HG02870 (cell line): ENCODE measurements around the gene TRIM52.

ENCODE experiments used
- ATAC-seq: cut with Tn5 transposase; IDR thresholded peaks from one replicate; pipeline ENCODE4 v1.9.1; 2021; ENCODE audit warnings: mild to moderate bottlenecking, moderate library complexity; ENCODE audit not compliant: unreplicated experiment

TRIM52 gene

GRCh38 chr5:181259283-181259682 lies 1.7 kb downstream of the TRIM52 start:
- ATAC-seq: no peak

- no peak for ATAC-seq
Observed at GRCh38 chr5:181258576-181258975, 2.4 kb downstream of the TRIM52 start.

- ATAC-seq: no peak
Observed at GRCh38 chr5:181255836-181256578, 4.9 kb downstream of the TRIM52 start.

- ATAC-seq: no peak
Observed at GRCh38 chr5:181255276-181255675, 5.7 kb downstream of the TRIM52 start.

DNA sequence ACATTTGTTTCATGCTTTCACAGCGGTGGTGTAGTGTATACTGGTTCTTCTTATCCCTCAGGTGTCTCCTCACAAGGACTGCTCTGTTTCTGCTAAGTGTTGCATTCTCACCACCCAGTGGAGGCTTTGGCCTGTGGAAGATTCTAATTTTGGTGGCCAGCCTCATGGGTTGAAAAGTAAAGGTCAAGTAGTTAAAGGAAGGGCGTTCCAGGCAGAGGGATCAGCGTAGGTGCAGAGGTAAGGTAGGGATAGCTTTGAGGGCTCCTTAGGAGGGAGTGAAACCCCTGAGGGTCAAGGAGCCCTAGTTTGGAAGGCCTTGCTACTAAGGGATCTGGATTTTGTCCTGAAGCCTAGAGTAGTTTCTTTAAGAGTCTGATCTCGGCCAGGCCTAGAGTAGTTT lies 12.7 kb downstream of the TRIM52 start:
- no peak for ATAC-seq

GRCh38 chr5:181246276-181247049 lies 14.5 kb downstream of the TRIM52 start:
- peak; percentile 42 for ATAC-seq

DNA sequence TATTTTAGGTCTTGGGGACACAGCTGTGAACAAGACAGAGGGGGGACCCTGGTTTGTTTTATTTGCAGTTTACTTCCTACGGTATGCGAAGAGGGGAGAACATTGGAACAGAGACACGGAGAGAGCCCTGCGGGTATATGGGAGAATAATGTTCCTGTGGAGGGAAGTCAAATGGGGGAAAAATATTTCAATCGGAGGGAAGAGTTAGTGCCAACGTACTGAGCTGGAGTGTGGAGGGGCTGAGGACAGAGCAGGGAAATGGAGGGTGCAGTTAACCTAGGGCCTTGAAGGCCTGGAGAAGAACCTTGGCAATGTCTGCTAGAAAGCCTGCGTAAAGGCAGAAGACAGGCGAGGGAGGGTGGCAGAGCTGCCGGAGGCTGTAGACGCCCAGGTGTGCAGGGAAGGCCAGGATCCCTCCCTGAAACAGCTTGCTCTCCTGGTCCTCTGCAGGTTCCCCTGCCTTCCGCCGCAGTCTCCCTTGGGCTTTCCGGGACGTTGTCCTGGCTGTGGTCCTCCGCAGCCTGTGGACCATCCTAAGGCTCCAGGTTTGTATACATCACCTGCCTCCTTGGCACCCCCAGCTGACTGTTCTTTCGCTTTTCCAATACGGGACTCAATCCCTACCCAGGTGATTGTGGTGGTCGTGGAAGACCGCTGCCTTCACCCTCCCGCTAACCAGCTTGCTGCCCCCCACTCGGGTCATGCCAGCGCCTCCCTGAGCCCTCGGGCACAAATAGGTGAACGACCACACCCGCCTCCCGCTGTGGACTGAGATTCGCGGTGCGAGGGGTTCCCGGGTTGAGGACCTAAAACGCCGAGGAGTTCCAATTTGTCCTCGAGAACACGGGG lies 15.3 kb downstream of the TRIM52 start:
- peak; percentile 2 for ATAC-seq

DNA sequence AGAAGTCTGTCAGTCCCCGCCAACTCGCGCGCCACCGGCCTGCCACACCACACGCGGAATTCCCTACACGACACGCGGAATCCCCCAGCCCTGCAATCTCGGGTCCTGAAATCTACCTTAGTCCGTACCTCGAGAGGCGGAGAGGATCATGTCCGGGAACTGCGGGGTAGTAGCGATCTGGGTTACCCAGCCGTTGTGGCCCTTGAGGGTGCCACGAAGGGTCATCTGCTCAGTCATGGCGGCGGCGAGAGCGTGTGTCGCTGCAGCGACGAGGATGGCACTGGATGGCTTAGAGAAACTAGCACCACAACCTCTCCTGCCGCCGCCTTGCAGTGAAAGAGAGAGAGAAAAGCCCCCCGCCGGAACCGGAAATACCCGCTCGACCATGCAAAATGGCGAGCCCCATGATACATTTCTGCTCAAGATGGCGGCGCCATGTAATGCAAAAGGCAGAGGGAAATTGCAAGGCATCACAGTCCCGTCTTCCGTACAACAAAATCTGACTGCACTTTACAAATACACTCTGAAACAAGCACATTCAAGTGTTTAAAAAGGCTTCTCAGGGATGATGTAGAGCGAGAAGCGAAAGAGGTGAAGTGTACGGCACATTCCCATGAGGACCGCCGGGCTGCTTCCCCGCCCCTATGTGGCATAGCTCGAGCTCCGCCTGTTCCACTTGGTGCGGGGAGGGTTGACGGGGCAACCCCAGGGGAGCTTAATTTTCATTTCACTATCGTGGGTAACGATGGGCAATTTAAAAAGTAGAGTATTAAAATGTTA lies 17.2 kb downstream of the TRIM52 start, which contains the start of gene RACK1:
RACK1 (minus strand) TSS at position 343 of the 780 bp plus-strand sequence; CDS start at position 237, 106 bp downstream.
- ATAC-seq: peak; percentile 50

DNA sequence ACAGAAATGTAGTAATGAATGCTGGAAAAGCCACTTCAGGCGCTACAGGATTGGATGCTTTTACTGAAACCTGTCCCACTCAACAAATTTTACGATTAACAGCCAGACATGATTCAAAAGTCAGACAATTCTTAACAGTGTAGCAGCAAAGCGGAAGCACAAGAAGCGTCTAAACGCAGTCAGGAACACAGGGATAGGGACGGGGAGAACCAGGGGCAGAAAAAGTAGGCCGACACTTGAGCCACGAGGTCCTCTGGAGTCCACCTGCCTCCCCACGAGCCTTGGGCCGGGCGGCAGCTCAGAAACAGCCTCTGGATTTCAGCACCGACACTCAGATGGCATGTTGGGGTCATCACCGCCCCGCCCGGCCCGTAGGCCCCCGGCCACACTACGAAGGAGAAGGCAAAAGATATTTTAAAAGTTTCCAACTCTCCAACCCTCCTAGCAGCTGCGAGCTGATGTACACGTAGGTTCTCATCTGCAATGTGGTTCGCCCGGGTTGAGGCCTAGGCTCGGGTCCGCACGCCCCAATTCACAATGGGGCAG lies 17.9 kb downstream of the TRIM52 start:
- ATAC-seq: no peak

DNA sequence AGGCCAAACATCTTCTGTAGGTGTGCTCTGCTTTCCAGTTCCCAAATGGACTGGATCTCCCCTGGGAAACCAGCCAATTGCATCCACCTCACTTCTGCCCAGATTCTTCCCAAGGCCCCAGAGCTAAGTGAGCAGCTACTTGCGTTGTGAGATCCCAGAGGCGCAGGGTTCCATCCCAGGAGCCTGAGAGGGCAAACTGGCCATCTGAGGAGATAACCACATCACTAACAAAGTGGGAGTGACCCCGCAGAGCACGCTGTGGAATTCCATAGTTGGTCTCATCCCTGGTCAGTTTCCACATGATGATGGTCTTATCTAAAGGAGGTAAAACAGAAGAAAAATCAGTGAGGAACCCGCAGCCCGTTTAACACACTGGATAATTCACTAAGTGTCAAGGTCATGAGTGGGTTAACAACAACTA lies 18.9 kb downstream of the TRIM52 start:
- ATAC-seq: no peak

DNA sequence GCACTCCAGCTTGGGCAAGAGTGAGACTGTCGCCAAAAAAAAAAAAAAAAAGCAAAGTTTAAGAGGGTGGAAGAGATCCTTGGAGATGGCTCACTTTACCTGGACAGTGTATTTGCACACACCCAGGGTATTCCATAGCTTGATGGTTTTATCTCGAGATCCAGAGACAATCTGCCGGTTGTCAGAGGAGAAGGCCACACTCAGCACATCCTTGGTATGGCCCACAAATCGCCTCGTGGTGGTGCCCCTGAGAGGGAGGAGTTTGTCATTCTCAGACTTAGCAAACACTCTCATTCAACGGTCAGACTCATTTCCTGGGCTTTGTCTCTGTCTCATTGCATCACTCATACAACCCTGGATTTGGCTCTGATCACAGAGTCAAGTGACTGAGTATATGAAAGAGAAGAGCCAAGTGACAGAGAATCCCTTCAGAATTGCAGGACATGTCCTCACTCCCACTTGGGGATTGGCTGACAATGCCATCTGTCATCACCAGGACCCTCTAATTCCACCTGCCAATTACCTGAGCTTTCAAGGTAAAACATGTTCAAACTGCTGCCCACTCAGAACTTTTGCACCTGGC lies 19.5 kb downstream of the TRIM52 start:
- no peak for ATAC-seq

DNA sequence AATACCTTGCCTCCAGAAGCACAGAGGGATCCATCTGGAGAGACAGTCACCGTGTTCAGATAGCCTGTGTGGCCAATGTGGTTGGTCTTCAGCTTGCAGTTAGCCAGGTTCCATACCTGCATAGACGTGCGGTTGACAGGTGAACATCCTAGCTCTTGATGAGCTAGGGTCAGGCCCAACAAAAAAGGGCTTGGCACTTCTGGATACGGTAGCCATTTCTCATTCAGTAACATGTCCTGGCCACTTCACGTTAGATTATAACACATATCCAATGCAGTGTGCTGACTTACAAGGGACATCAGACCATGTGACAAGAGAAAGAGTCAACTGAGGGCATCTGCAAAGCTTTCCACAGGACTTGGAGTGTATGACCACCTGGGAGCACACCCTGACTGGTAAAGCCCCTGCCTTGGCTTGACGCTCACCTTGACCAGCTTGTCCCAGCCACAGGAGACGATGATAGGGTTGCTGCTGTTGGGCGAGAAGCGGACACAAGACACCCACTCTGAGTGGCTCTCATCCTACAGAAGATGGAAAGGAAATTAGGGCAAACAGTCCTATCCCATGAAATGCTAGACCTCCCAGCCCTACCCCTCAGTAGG lies 21.8 kb downstream of the TRIM52 start:
- no peak for ATAC-seq

DNA sequence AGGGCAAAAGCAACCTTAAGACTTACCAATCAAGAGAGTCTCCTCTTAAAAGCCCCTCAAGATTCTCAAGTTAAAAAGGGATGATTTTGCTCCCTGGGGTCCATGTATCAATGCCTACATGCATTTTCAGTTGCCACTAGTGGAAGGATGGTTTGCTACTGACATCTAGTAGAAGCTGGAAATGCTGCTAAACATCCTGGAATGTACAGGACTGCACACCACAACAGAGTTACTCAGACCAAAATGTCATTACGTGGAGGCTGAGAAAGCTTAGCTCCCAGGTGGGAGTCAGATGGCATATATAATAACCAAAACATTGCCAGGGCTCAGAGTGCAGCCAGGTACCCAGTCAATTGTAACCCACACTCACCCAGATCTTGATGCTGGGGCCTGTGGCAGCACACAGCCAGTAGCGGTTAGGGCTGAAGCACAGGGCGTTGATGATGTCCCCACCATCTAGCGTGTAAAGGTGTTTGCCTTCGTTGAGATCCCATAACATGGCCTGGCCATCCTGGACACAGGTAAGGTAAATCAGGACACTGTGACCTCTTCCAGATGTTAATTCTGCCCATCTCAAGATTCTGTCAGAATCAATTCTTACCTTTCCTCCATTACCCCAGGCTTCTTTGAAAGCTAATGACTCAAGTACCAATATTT lies 23.1 kb downstream of the TRIM52 start:
- no peak for ATAC-seq

GRCh38 chr5:181236954-181237641 lies 23.8 kb downstream of the TRIM52 start:
- ATAC-seq: no peak

GRCh38 chr5:181236471-181236870 lies 24.5 kb downstream of the TRIM52 start:
- ATAC-seq: no peak

- no peak for ATAC-seq
Observed at GRCh38 chr5:181235689-181236366, 25.1 kb downstream of the TRIM52 start.

GRCh38 chr5:181235323-181235688 lies 25.6 kb downstream of the TRIM52 start:
- no peak for ATAC-seq
